Activated CD4-positive, alpha-beta T cell treated with anti-CD3 and anti-CD28 coated beads, Interleukin-2, amount 50 U/mL, for 1 hour (primary cell): Measurements from ENCODE around the gene SLC8A1.

Experiments used
- DNase-seq: peaks from one replicate; pipeline ENCODE4 v3.0.0-alpha.2; 2020

SLC8A1 gene

GRCh38 chr2:40348038-40348437 lies 103.9 kb downstream of the SLC8A1 start:
- no peak for DNase-seq

DNA sequence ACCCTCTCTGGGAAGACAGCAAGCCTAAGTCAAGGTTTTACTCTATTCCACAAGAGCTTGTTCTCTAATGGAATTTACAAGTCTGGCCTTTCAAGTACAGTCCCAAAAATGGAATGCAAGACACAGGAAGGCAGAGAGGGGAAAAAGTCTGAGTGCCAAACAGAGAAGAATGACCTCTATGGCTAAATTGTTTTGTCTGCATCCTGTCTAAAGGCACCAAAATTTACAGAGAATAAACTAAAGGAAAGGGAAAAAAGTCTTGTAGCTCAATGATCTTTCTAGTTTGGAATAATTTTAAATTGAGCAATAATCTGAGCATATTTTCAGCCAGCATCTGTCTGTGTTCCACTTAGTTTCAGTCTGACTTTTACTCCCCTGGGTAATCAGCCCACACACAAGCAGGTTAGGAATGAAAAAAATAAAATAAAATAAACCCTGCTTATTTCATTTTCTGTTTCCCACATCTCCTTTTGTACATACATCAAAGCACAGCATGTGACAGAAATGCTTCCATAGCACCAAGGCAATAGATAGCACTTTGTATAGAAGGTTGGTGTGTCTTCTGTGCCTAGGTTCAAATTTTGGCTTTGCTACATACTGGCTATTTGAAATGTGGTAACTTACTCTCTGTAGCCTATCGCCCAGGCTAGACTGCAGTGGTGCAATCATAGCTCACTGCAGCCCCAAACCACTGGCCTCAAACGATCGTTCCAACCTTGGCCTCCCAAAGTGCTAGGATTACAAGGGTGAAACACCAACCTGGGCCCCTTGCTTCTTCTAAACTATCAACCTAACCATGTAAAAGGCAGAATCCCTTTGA lies 105.1 kb downstream of the SLC8A1 start:
- DNase-seq = no peak

DNA sequence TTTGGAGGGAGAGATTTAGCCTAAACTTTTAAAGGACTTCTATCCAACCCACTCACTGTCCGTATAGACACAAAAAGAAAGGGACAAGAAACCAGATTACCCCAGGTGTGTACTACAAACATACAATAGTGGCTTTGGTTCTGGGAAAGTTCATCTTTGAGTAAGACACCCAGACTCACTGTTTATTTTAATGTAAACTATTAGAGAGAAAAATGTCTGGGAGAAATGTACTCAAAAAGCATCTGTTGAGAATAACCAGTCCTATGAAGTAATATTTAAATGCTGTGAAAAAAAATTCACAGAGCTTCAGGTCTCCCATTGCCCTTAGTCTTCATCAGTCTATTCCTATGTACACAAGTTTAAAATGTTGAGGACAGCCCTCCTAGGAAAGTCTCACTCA lies 107.5 kb downstream of the SLC8A1 start:
- no peak for DNase-seq

DNA sequence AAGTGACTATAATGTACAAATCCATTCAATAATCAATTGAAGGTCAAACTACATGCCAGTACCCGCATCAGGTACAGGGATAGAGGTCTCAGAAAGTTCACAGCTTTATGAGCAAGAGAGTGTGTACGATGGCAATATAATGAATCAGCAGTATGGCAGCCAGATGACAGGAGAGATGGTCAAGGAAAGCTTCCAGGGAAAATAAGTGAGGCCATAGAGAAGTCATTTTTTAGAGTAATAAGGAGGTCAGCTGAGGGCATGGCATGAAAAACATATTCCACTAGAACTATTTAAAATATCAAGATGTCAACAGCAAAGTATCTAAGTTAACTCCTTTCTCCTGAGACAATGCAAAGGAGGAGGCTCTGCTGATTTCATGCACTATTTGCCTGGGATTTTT lies 108.0 kb downstream of the SLC8A1 start:
- DNase-seq = no peak

- DNase-seq = no peak
Observed at GRCh38 chr2:40341198-40341597, 110.7 kb downstream of the SLC8A1 start.

DNA sequence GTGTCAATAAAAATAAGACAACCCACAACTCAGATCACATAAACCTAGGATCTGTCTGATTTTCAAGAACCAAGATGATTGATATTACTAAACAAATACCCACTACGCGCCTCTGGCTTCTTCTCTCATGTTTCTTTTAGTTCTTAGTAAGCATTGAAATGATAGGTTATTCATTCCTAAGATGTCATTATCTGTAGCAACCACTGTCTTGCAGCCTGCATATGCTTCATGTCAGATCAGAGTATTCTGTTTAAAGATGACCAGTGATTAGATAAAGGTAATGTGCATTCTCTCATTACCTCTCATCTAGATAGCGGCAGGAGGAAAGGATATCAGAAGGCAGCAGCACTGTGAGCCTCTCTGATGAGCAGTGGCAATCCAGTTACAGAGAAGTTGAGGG lies 112.9 kb downstream of the SLC8A1 start:
- DNase-seq = no peak

- DNase-seq = no peak
Observed at GRCh38 chr2:40332191-40332826, 119.6 kb downstream of the SLC8A1 start.

- DNase-seq = no peak
Observed at GRCh38 chr2:40330096-40330495, 121.8 kb downstream of the SLC8A1 start.

DNA sequence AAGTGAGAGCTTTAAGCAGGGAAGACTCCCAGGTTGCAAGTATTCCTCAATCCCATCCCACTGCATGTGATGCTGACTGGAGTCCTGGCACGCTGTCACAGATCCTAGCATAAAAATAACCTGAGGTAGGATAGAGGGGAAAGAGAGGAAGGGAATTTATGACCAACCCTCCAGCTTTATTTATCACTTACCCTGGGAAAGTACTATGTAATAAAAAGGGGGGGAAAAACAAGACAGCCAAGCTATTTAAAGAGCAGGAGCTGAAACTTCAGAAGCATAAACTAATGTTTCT lies 122.2 kb downstream of the SLC8A1 start:
- DNase-seq = no peak

DNA sequence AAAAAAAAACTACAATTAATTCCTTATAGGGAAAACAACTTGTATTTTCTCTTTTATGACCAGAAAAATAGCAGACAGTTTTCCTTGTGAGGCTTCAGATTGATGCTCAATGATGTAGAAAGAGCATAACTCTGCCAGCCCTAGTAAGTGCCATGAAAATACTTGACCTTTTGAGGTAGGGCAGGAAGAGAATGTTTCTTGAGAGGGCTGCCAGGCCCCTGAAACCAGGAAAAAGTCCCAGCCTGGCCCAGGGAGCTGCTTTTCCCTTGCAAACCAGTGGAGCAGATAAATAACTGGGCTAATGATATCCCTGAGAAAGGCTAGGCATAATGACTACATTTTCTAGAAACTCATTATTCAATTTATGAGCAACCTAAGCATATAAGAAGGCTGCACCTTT lies 126.8 kb downstream of the SLC8A1 start:
- DNase-seq = no peak

GRCh38 chr2:40324656-40325055 lies 127.2 kb downstream of the SLC8A1 start:
- DNase-seq = no peak

GRCh38 chr2:40321822-40322221 lies 130.1 kb downstream of the SLC8A1 start:
- no peak for DNase-seq

GRCh38 chr2:40321016-40321623 lies 130.8 kb downstream of the SLC8A1 start:
- no peak for DNase-seq

- no peak for DNase-seq
Observed at GRCh38 chr2:40318921-40319320, 133.0 kb downstream of the SLC8A1 start.

GRCh38 chr2:40317761-40318160 lies 134.1 kb downstream of the SLC8A1 start:
- DNase-seq = no peak

GRCh38 chr2:40317046-40317445 lies 134.8 kb downstream of the SLC8A1 start:
- DNase-seq = no peak

DNA sequence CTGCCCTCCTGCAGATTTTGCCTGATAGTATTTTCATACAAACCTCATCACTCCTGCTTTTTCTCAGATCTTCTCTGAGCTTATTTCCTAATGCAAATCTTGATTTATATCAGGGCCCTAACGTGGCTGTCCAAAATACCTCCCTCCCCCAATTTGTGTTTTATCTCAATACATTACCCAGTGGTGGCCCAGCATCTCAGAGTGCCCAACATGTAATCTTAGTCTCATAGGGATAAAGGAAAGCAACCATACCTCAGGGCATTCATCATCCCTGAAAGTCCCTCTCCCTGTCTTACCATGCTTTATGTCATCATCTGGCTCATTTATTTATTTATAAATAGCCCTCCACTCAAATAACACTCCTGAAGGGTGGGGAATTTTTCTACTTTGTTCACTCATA lies 135.3 kb downstream of the SLC8A1 start:
- no peak for DNase-seq

DNA sequence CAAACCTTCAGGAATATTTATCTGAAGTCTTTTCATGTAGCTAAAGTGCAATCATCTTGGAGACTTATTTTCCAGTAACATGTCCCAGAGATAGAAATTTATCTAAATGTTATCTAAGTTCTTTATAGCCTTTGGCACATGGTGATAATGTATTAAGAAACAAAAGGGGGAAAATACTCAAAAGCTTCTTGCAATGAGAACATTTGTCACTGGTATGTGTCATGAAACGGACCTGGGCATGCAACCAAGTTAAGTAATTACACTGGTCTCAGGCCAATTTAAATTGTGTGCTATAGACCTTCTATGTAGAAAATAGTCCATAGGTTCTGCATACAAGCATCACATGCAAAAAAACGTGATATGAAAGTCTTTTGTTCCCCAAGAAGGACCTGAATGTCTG lies 136.2 kb downstream of the SLC8A1 start:
- no peak for DNase-seq

GRCh38 chr2:40311026-40311425 lies 140.9 kb downstream of the SLC8A1 start:
- DNase-seq = no peak

DNA sequence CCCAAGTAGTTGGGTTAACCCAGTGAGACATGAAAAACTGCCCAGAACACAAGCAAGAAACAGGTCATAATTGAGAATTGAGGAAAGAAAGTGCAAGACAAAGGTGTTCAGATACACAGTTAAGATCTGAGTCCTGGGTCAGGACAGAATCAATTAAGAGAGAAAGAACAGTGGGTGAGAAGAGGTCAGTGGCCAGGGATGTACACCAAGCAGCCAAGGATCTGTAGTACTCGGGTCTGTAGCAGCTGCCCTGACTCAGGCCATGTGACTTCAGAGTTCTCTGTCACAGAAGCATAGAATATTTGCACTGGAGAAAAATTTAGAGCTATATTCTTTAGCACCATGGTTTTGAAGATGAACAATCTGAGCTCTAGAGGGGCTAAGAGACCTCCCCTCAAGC lies 141.6 kb downstream of the SLC8A1 start:
- DNase-seq = no peak

GRCh38 chr2:40304340-40304739 lies 147.6 kb downstream of the SLC8A1 start:
- DNase-seq = no peak

- DNase-seq = no peak
Observed at GRCh38 chr2:40303746-40304145, 148.1 kb downstream of the SLC8A1 start.

DNA sequence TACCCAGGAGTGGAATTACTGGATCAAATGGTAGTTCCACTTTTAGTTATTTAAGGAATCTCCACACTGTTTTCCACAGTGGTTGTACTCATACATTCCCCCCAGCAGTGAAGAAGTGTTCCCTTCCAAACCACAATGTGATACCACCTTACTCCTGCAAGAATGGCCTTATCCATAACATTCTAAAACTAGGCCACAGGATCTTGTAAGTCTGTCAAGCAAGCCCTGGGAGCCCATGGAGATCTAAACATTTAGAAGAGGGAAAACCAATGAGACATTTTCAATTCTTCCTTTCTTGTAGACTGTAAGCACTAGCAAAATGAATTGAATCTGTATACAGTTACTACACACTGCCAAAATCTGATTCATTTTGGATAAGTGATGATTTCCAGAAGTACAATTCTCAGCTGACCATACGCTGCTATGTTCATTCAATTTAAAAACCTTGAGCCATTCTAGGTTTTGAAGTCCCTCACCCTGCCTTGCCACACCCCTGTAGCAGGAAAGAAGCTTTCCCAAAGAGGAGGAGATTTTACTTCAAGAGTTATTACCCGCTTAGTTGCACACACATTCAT lies 149.1 kb downstream of the SLC8A1 start:
- DNase-seq = no peak

DNA sequence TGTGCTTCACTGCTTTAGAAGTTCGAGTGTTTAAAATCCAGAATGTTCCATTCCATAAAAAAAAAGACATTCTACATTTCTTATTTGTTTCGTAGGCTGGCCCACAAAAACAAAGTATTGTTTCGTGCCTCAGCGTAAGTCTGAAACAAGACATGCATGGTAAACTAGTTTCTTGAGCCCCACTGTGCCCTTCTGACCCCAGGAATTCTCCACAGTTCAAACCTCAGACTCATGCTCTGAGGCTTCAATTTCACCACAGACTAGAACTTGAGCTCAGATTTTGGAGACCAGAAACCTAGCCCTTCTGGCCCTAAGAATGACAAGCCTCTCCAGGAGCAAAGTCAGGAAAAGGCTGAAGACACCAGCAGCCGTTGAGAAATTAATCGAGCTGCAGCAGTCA lies 151.5 kb downstream of the SLC8A1 start:
- DNase-seq = no peak
